SK-N-SH (cell line): ENCODE data around the gene TRIP13. TPM values are rescaled to one million over a fixed set of nuclear protein-coding genes. Genes with fewer than 3 reads are reported as not detected.

Experiments used
- CTCF ChIA-PET: fragments of 300-600, 350-600 bp; formaldehyde crosslinking; extraction: SDS; loops from one replicate; lab custom pipeline; 2021; lab: Yijun Ruan, JAX
- POLR2A ChIA-PET: fragments of 350-600 bp; sonication (Branson Sonifier 250); formaldehyde crosslinking; extraction: SDS; loops from one replicate; lab custom pipeline; 2020; ENCODE audit warnings: antibody characterized with exemption, inconsistent platforms; lab: Yijun Ruan, JAX
- DNase-seq: peaks from one replicate; pipeline ENCODE4 v3.0.0; 2012
- H2AFZ ChIP-seq: fragments of 200-600 bp; sonication (generic); 2 replicates; pipeline ENCODE4 v1.8.1; 2016; ENCODE audit warnings: antibody characterized with exemption, mild to moderate bottlenecking, low read depth
- H3F3A ChIP-seq: fragments of 200-600 bp; sonication (generic); replicated peaks from 2 replicates; pipeline ENCODE3; 2016; ENCODE audit warnings: antibody characterized with exemption, mild to moderate bottlenecking; ENCODE audit not compliant: insufficient read depth
- H3K27ac ChIP-seq, 2 experiments: fragments of 200-500 bp in 1 of 2; fragments of 200-600 bp in 1 of 2; sonication (Bioruptor generic) in 1 of 2; sonication (generic), shearing (Covaris generic) in 1 of 2; 2 replicates each; pipeline versions ENCODE4 v1.5.1 to v1.6.1; 2014 to 2016; ENCODE audit warnings: low read depth in 2 of 2, inconsistent platforms in 1 of 2, low read length in 1 of 2, mild to moderate bottlenecking in 1 of 2, mixed read lengths in 1 of 2
- H3K27me3 ChIP-seq: fragments of 200-600 bp; sonication (generic), shearing (Covaris generic); 2 replicates; pipeline ENCODE4 v1.6.1; 2016; ENCODE audit warnings: mixed run types; ENCODE audit not compliant: insufficient read depth
- H3K36me3 ChIP-seq, 2 experiments: fragments of 200-500 bp in 1 of 2; fragments of 200-600 bp in 1 of 2; sonication (Bioruptor generic) in 1 of 2; sonication (generic) in 1 of 2; replicated peaks in 1 of 2; 2 replicates each; pipeline versions ENCODE3 to v1.5.1; 2014 to 2016; ENCODE audit warnings: low read length in 1 of 2, mild to moderate bottlenecking in 1 of 2; ENCODE audit not compliant: insufficient read depth in 2 of 2, control insufficient read depth in 1 of 2
- H3K4me1 ChIP-seq, 2 experiments: fragments of 200-500 bp in 1 of 2; fragments of 200-600 bp in 1 of 2; sonication (Bioruptor generic) in 1 of 2; sonication (generic), shearing (Covaris generic) in 1 of 2; 2 replicates each; pipeline versions ENCODE4 v1.5.1 to v1.6.1; 2014 to 2016; ENCODE audit warnings: low read depth in 1 of 2, low read length in 1 of 2, mixed run types in 1 of 2; ENCODE audit not compliant: insufficient read depth in 2 of 2, control insufficient read depth in 1 of 2
- H3K4me2 ChIP-seq: fragments of 200-600 bp; sonication (generic), shearing (Covaris generic); 2 replicates; pipeline ENCODE4 v1.6.1; 2017; ENCODE audit warnings: mixed run types
- H3K4me3 ChIP-seq, 2 experiments: fragments of 200-500 bp in 1 of 2; fragments of 200-600 bp in 1 of 2; sonication (Bioruptor generic) in 1 of 2; sonication (generic), shearing (Covaris generic) in 1 of 2; 2 replicates each; pipeline versions ENCODE4 v1.5.1 to v1.8.1; 2014 to 2016; ENCODE audit warnings: low read depth in 2 of 2, inconsistent platforms in 1 of 2, low read length in 1 of 2, mild to moderate bottlenecking in 1 of 2, mixed read lengths in 1 of 2, moderate library complexity in 1 of 2
- H3K79me2 ChIP-seq: fragments of 200-600 bp; sonication (generic); 2 replicates; pipeline ENCODE4 v1.8.1; 2017; ENCODE audit warnings: mild to moderate bottlenecking; ENCODE audit not compliant: insufficient read depth
- H3K9ac ChIP-seq: fragments of 200-600 bp; sonication (generic); 2 replicates; pipeline ENCODE4 v1.6.1; 2017; ENCODE audit warnings: mixed run types
- H3K9me2 ChIP-seq: fragments of 200-600 bp; sonication (generic); 2 replicates; pipeline ENCODE4 v1.6.1; 2017; ENCODE audit warnings: mixed run types
- H3K9me3 ChIP-seq: fragments of 200-600 bp; sonication (generic); 2 replicates; pipeline ENCODE4 v1.6.1; 2017; ENCODE audit warnings: mixed run types, mild to moderate bottlenecking, moderate library complexity
- H4K20me1 ChIP-seq: fragments of 200-600 bp; sonication (generic); 2 replicates; pipeline ENCODE4 v1.6.1; 2017; ENCODE audit warnings: mild to moderate bottlenecking, mixed run types; ENCODE audit not compliant: insufficient read depth
- CHD2 ChIP-seq: fragments of 150-350 bp; IDR thresholded peaks from 2 replicates; pipeline ENCODE4 v1.6.1; 2018; ENCODE audit warnings: low read length; ENCODE audit not compliant: partially characterized antibody
- EZH2phosphoT487 ChIP-seq: fragments of 200-600 bp; sonication (generic); IDR thresholded peaks from 2 replicates; pipeline ENCODE4 v1.6.1; 2017; ENCODE audit warnings: low read depth, mixed run types, mild to moderate bottlenecking, antibody characterized with exemption, moderate library complexity, borderline replicate concordance
- FOSL2 ChIP-seq: IDR thresholded peaks from 2 replicates; pipeline ENCODE4 v1.4.0; 2012; ENCODE audit warnings: low read depth, mild to moderate bottlenecking, moderate library complexity, borderline replicate concordance
- FOXM1 ChIP-seq: IDR thresholded peaks from 2 replicates; pipeline ENCODE4 v1.4.0; 2012; ENCODE audit warnings: low read depth, mild to moderate bottlenecking
- GABPA ChIP-seq: IDR thresholded peaks from 2 replicates; pipeline ENCODE4 v1.4.0; 2012; ENCODE audit warnings: low read depth, mild to moderate bottlenecking
- MXI1 ChIP-seq: IDR thresholded peaks from 2 replicates; pipeline ENCODE4 v1.6.1; 2012; ENCODE audit warnings: mild to moderate bottlenecking, low read depth, low read length, improper control_type of control experiment
- NRF1 ChIP-seq: IDR thresholded peaks from 2 replicates; pipeline ENCODE4 v1.6.1; 2012; ENCODE audit warnings: low read depth, mild to moderate bottlenecking, low read length
- RAD21 ChIP-seq: IDR thresholded peaks from 2 replicates; pipeline ENCODE4 v1.6.1; 2012; ENCODE audit warnings: mild to moderate bottlenecking, low read length
- TCF12 ChIP-seq: IDR thresholded peaks from 2 replicates; pipeline ENCODE4 v1.4.0; 2012
- YY1 ChIP-seq: IDR thresholded peaks from 2 replicates; pipeline ENCODE4 v1.4.0; 2012; ENCODE audit warnings: low read depth, mild to moderate bottlenecking
- WGBS: methylation state at CpG from one replicate; pipeline ENCODE4 v1.1.6; 2017; ENCODE audit warnings: low lambda C conversion rate; 5-methylcytosine and 5-hydroxymethylcytosine counted together
- polyA plus RNA-seq, 3 experiments: library from polyadenylated mRNA; depleted of rRNA; stranded (reverse); fragments of >200 nt; gene quantifications; 2 replicates each; pipeline ENCODE4 v1.2.3, GENCODE V29; 2012
- TF ChIP-seq, protein P1 (sequence below): fragments of 200-600 bp; sonication (generic); IDR thresholded peaks from 2 replicates; pipeline ENCODE4 v1.6.1; 2017; ENCODE audit warnings: antibody characterized with exemption, mild to moderate bottlenecking, moderate library complexity
- TF ChIP-seq, protein P2 (sequence below): IDR thresholded peaks from 2 replicates; pipeline ENCODE4 v1.4.0; 2012; ENCODE audit warnings: low read depth, borderline replicate concordance
- TF ChIP-seq, protein P3 (sequence below): IDR thresholded peaks from 2 replicates; pipeline ENCODE4 v1.4.0; 2012; ENCODE audit warnings: low read depth, borderline replicate concordance
- TF ChIP-seq, protein P4 (sequence below): fragments of 150-350 bp; IDR thresholded peaks from 2 replicates; pipeline ENCODE4 v1.6.1; 2017; ENCODE audit warnings: antibody characterized with exemption, low read length, low read depth, borderline replicate concordance

TRIP13 gene
- polyA plus RNA-seq, 1 of the 3 experiments (the other 2 are of a cell fraction), result 24.1 TPM

DNA sequence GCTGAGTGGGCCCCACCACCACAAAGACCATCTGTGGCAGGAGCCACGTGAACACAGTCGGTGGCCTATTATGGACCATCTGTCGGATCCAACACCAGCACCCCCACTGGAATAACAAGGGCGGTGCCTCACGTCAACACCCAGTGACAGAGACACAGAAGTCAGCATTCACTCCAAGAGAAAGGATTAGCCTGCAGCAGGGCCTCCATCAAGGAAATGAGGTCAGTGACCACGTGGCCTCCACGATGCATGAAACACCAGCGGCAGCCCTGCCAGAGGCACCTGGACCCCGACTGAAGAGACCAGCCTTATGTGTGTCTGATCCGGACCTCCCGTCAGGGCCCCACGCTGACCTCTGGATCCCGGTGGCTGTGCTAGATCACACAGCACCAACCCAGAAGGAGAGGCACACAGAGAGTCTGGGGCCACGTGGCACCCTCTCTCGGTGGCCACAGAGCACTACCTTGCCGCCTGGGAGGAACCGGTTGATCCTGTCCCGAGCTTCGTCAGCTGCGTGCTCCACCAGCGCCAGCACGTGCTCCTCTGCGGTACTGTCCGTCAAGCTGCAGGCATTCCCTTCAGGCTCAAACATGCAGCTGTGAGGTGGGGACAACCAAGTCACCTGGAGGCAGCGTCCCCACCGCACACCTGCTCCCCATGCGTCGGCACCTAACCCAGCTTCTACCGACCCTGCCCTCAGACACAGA is 9.1 kb upstream of the TRIP13 start:
- TF ChIP-seq EZH2phosphoT487 (no peak), RAD21 (no peak), NRF1 (no peak)
- TF ChIP-seq, protein P1, sequence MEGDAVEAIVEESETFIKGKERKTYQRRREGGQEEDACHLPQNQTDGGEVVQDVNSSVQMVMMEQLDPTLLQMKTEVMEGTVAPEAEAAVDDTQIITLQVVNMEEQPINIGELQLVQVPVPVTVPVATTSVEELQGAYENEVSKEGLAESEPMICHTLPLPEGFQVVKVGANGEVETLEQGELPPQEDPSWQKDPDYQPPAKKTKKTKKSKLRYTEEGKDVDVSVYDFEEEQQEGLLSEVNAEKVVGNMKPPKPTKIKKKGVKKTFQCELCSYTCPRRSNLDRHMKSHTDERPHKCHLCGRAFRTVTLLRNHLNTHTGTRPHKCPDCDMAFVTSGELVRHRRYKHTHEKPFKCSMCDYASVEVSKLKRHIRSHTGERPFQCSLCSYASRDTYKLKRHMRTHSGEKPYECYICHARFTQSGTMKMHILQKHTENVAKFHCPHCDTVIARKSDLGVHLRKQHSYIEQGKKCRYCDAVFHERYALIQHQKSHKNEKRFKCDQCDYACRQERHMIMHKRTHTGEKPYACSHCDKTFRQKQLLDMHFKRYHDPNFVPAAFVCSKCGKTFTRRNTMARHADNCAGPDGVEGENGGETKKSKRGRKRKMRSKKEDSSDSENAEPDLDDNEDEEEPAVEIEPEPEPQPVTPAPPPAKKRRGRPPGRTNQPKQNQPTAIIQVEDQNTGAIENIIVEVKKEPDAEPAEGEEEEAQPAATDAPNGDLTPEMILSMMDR, result no peak
- H3K9ac ChIP-seq, result no peak overlapping the region
- H3K79me2 ChIP-seq, result peaks cover 71% of the 10 kb centered on the region
- no peaks in the 10 kb centered on the region for H3K27me3 ChIP-seq
- peak; percentile 22 for DNase-seq
- ChIA-PET POLR2A (no interaction called here), CTCF (no interaction called here)
- H4K20me1 ChIP-seq, result peaks cover 30% of the 10 kb centered on the region; the same call in 1 of the 2 replicates
- H3F3A ChIP-seq, result peaks cover 5% of the 10 kb centered on the region
- no peak overlapping the region for H3K27ac ChIP-seq
- H3K4me2 ChIP-seq, result no peak overlapping the region
- H3K9me3 ChIP-seq, result no peaks in the 10 kb centered on the region
- no peak overlapping the region for H2AFZ ChIP-seq
- H3K4me3 ChIP-seq, result no peak overlapping the region
- no peaks in the 10 kb centered on the region for H3K4me1 ChIP-seq
- peaks cover 58 to 67% of the 10 kb centered on the region in 2 experiments for H3K36me3 ChIP-seq
- no peaks in the 10 kb centered on the region for H3K9me2 ChIP-seq
- 94% methylated on average over 18 of the region's 29 CpGs for WGBS

DNA sequence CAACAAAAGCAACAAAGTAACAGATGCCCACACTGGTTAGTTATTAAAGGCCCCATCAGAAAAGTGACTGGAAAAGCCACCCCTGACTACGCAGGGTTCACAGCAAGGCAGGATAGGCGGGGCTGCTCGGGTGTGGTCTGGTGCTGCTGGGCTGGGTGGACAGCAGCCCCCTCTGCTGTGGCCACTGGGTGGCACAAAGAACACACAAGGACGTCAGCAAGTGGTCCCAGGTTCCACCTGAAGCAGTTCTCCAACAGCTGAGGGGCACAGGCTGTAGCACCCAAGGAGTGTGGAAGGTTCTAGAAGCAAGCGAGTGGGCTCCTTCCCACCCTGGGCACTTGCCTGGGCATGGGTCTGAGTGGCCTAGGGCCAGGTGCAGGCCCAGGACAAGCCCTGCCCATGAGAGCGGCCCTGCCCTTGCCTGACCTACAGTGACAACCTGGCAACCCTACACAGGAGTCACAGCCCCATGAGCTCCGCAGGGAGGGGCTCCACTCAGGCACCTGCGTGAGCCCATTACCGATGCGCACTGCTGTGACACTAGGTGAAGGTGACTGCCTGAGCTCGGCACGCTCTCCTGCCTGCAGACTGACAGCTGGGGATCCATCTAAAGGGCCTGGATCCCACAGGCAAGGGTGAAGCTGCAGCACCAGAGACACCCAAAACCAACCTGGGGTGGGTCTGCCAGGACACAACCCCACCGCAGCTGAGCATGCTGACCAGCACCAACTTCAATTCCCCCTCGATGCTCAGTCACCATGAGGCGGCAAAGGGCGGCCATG is 8.1 kb upstream of the TRIP13 start:
- ChIA-PET CTCF (interaction anchor here (0.6 kb wide), 1 partner anchor 13 kb away, joined by 3 read pairs; no protein-coding TSS in a partner anchor), POLR2A (no interaction called here)
- no peak overlapping the region for H3K9ac ChIP-seq
- no peak overlapping the region for H3K4me2 ChIP-seq
- H2AFZ ChIP-seq, result no peak overlapping the region
- DNase-seq, result peak; percentile 28
- TF ChIP-seq CHD2 (no peak), FOXM1 (no peak)
- TF ChIP-seq, all 33 proteins: peak for 0
- Histone ChIP-seq H3K27me3 (no peaks in the 10 kb centered on the region), H3K4me1 (no peaks in the 10 kb centered on the region), H4K20me1 (peaks cover 34% of the 10 kb centered on the region), H3K36me3 (peaks cover 66 to 76% of the 10 kb centered on the region in 2 experiments), H3K9me2 (no peaks in the 10 kb centered on the region), H3F3A (peaks cover 5% of the 10 kb centered on the region), H3K79me2 (peaks cover 80% of the 10 kb centered on the region), H3K27ac (no peak overlapping the region; a peak in 1 of 4 replicates), H3K4me3 (no peak overlapping the region), H3K9me3 (no peaks in the 10 kb centered on the region)
- 89% methylated on average over 4 of the region's 16 CpGs for WGBS

DNA sequence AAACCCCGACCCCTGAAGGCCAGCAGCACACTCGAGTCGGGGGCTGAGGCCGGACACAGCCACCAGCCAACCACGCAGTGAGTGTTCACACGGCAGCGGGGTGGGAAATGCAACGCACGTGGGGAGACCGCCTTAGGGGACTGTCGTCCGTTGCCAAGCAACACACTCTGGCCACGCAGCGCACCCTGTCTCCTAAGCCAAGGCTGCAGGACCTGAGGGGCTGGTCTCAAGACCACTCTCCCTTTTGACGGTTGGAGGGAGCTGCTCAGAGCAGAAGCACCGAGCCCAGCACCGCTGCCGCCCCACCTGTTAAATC is 7.6 kb upstream of the TRIP13 start:
- H3K9me2 ChIP-seq, result no peaks in the 10 kb centered on the region
- DNase-seq, result no peak
- ChIA-PET POLR2A (no interaction called here), CTCF (interaction anchor here (0.6 kb wide), 1 partner anchor 14 kb away, joined by 3 read pairs; no protein-coding TSS in a partner anchor)
- peaks cover 5% of the 10 kb centered on the region for H3F3A ChIP-seq
- H2AFZ ChIP-seq, result no peak overlapping the region
- H3K27me3 ChIP-seq, result no peaks in the 10 kb centered on the region
- no peaks in the 10 kb centered on the region for H3K9me3 ChIP-seq
- 94% methylated on average over 5 of the region's 18 CpGs for WGBS
- no peak overlapping the region for H3K4me2 ChIP-seq
- no peak overlapping the region for H3K27ac ChIP-seq
- peaks cover 0 to under 1% of the 10 kb centered on the region in 2 experiments; a peak in 1 of 4 replicates for H3K4me1 ChIP-seq
- H3K36me3 ChIP-seq, result peaks cover 70 to 80% of the 10 kb centered on the region in 2 experiments
- peaks cover 85% of the 10 kb centered on the region for H3K79me2 ChIP-seq
- H4K20me1 ChIP-seq, result peaks cover 37% of the 10 kb centered on the region
- no peak overlapping the region for H3K4me3 ChIP-seq
- H3K9ac ChIP-seq, result no peak overlapping the region
- TF ChIP-seq MXI1 (no peak), TCF12 (no peak), GABPA (no peak), YY1 (no peak), FOSL2 (no peak)
- TF ChIP-seq, protein P2, sequence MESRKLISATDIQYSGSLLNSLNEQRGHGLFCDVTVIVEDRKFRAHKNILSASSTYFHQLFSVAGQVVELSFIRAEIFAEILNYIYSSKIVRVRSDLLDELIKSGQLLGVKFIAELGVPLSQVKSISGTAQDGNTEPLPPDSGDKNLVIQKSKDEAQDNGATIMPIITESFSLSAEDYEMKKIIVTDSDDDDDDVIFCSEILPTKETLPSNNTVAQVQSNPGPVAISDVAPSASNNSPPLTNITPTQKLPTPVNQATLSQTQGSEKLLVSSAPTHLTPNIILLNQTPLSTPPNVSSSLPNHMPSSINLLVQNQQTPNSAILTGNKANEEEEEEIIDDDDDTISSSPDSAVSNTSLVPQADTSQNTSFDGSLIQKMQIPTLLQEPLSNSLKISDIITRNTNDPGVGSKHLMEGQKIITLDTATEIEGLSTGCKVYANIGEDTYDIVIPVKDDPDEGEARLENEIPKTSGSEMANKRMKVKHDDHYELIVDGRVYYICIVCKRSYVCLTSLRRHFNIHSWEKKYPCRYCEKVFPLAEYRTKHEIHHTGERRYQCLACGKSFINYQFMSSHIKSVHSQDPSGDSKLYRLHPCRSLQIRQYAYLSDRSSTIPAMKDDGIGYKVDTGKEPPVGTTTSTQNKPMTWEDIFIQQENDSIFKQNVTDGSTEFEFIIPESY, result no peak
- TF ChIP-seq, protein P3, sequence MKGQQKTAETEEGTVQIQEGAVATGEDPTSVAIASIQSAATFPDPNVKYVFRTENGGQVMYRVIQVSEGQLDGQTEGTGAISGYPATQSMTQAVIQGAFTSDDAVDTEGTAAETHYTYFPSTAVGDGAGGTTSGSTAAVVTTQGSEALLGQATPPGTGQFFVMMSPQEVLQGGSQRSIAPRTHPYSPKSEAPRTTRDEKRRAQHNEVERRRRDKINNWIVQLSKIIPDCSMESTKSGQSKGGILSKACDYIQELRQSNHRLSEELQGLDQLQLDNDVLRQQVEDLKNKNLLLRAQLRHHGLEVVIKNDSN, result no peak
- TF ChIP-seq, protein P4, sequence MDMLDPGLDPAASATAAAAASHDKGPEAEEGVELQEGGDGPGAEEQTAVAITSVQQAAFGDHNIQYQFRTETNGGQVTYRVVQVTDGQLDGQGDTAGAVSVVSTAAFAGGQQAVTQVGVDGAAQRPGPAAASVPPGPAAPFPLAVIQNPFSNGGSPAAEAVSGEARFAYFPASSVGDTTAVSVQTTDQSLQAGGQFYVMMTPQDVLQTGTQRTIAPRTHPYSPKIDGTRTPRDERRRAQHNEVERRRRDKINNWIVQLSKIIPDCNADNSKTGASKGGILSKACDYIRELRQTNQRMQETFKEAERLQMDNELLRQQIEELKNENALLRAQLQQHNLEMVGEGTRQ, result no peak
